ENCODE data around the gene PLA2G4E. TPM values are rescaled to one million over a fixed set of nuclear protein-coding genes. Genes with fewer than 3 reads are reported as not detected.

The PLA2G4E gene
- total and polyA plus RNA-seq, 9 of the 15 experiments (the other 6 are each of a cell fraction or from before 2014, with no cell fraction given): 0.03 TPM; not detected in 8

GRCh38 chr15:41972253-41973242, 48.3 kb downstream of the PLA2G4E start, which contains the start of gene EHD4 (continued):
- TF ChIP-seq SETDB1 (IDR thresholded peaks at IDR 0.05; ENCODE audit: low read length): no peak
- no peak for TF ChIP-seq COPS2 (conservative IDR thresholded peaks at IDR 0.05)
- TF ChIP-seq FOXM1 (IDR thresholded peaks at IDR 0.05; ENCODE audit: low read depth): no peak
- no peak for TF ChIP-seq FOXM1 (CRISPR knock-in tag; IDR thresholded peaks at IDR 0.05; ENCODE audit: low read depth)
- TF ChIP-seq RREB1 (CRISPR knock-in tag; IDR thresholded peaks at IDR 0.05): no peak
- TF ChIP-seq FOXJ2 (tag; IDR thresholded peaks at IDR 0.05): no peak
- no peak for TF ChIP-seq CBX3 (IDR thresholded peaks at IDR 0.05; ENCODE audit: borderline replicate concordance in 1 of 2, low read length in 2 of 2)
- TF ChIP-seq KDM1A (IDR thresholded peaks at IDR 0.05): no peak; a peak in 1 of 4 replicates
- TF ChIP-seq ZNF311 (CRISPR knock-in tag; IDR thresholded peaks at IDR 0.05): no peak
- TF ChIP-seq EGR1 (conservative IDR thresholded peaks at IDR 0.05): peak; percentile 66
- TF ChIP-seq PREB (CRISPR knock-in tag; IDR thresholded peaks at IDR 0.05): no peak
- no peak for TF ChIP-seq ZFP1 (CRISPR knock-in tag; IDR thresholded peaks at IDR 0.05)
- TF ChIP-seq ZNF124 (CRISPR knock-in tag; IDR thresholded peaks at IDR 0.05): no peak
- no peak for TF ChIP-seq CEBPZ (IDR thresholded peaks at IDR 0.05; ENCODE audit: borderline replicate concordance, low read depth, low read length)
- TF ChIP-seq CHCHD3 (CRISPR knock-in tag; IDR thresholded peaks at IDR 0.05): no peak
- no peak for TF ChIP-seq THRA (IDR thresholded peaks at IDR 0.05)
